SK-N-SH (cell line): Measurements from ENCODE around the gene ELN. TPM values are rescaled to one million over a fixed set of nuclear protein-coding genes. Genes with fewer than 3 reads are reported as not detected.
A peak's percentile ranks its signal among the peaks of the same experiment; 100 is the strongest.

Experiments
- CTCF ChIA-PET: fragments of 300-600, 350-600 bp; formaldehyde crosslinking; extraction: SDS; loops from one replicate; lab custom pipeline; 2021; lab: Yijun Ruan, JAX
- POLR2A ChIA-PET: fragments of 350-600 bp; sonication (Branson Sonifier 250); formaldehyde crosslinking; extraction: SDS; loops from one replicate; lab custom pipeline; 2020; ENCODE audit warnings: antibody characterized with exemption, inconsistent platforms; lab: Yijun Ruan, JAX
- DNase-seq: peaks from one replicate; pipeline ENCODE4 v3.0.0; 2012
- H2AFZ ChIP-seq: fragments of 200-600 bp; sonication (generic); 2 replicates; pipeline ENCODE4 v1.8.1; 2016; ENCODE audit warnings: antibody characterized with exemption, mild to moderate bottlenecking, low read depth
- H3F3A ChIP-seq: fragments of 200-600 bp; sonication (generic); replicated peaks from 2 replicates; pipeline ENCODE3; 2016; ENCODE audit warnings: antibody characterized with exemption, mild to moderate bottlenecking; ENCODE audit not compliant: insufficient read depth
- H3K27ac ChIP-seq, 2 experiments: fragments of 200-500 bp in 1 of 2; fragments of 200-600 bp in 1 of 2; sonication (Bioruptor generic) in 1 of 2; sonication (generic), shearing (Covaris generic) in 1 of 2; 2 replicates each; pipeline versions ENCODE4 v1.5.1 to v1.6.1; 2014 to 2016; ENCODE audit warnings: low read depth in 2 of 2, inconsistent platforms in 1 of 2, low read length in 1 of 2, mild to moderate bottlenecking in 1 of 2, mixed read lengths in 1 of 2
- H3K27me3 ChIP-seq: fragments of 200-600 bp; sonication (generic), shearing (Covaris generic); 2 replicates; pipeline ENCODE4 v1.6.1; 2016; ENCODE audit warnings: mixed run types; ENCODE audit not compliant: insufficient read depth
- H3K36me3 ChIP-seq, 2 experiments: fragments of 200-500 bp in 1 of 2; fragments of 200-600 bp in 1 of 2; sonication (Bioruptor generic) in 1 of 2; sonication (generic) in 1 of 2; replicated peaks in 1 of 2; 2 replicates each; pipeline versions ENCODE3 to v1.5.1; 2014 to 2016; ENCODE audit warnings: low read length in 1 of 2, mild to moderate bottlenecking in 1 of 2; ENCODE audit not compliant: insufficient read depth in 2 of 2, control insufficient read depth in 1 of 2
- H3K4me1 ChIP-seq, 2 experiments: fragments of 200-500 bp in 1 of 2; fragments of 200-600 bp in 1 of 2; sonication (Bioruptor generic) in 1 of 2; sonication (generic), shearing (Covaris generic) in 1 of 2; 2 replicates each; pipeline versions ENCODE4 v1.5.1 to v1.6.1; 2014 to 2016; ENCODE audit warnings: low read depth in 1 of 2, low read length in 1 of 2, mixed run types in 1 of 2; ENCODE audit not compliant: insufficient read depth in 2 of 2, control insufficient read depth in 1 of 2
- H3K4me2 ChIP-seq: fragments of 200-600 bp; sonication (generic), shearing (Covaris generic); 2 replicates; pipeline ENCODE4 v1.6.1; 2017; ENCODE audit warnings: mixed run types
- H3K4me3 ChIP-seq, 2 experiments: fragments of 200-500 bp in 1 of 2; fragments of 200-600 bp in 1 of 2; sonication (Bioruptor generic) in 1 of 2; sonication (generic), shearing (Covaris generic) in 1 of 2; 2 replicates each; pipeline versions ENCODE4 v1.5.1 to v1.8.1; 2014 to 2016; ENCODE audit warnings: low read depth in 2 of 2, inconsistent platforms in 1 of 2, low read length in 1 of 2, mild to moderate bottlenecking in 1 of 2, mixed read lengths in 1 of 2, moderate library complexity in 1 of 2
- H3K79me2 ChIP-seq: fragments of 200-600 bp; sonication (generic); 2 replicates; pipeline ENCODE4 v1.8.1; 2017; ENCODE audit warnings: mild to moderate bottlenecking; ENCODE audit not compliant: insufficient read depth
- H3K9ac ChIP-seq: fragments of 200-600 bp; sonication (generic); 2 replicates; pipeline ENCODE4 v1.6.1; 2017; ENCODE audit warnings: mixed run types
- H3K9me2 ChIP-seq: fragments of 200-600 bp; sonication (generic); 2 replicates; pipeline ENCODE4 v1.6.1; 2017; ENCODE audit warnings: mixed run types
- H3K9me3 ChIP-seq: fragments of 200-600 bp; sonication (generic); 2 replicates; pipeline ENCODE4 v1.6.1; 2017; ENCODE audit warnings: mixed run types, mild to moderate bottlenecking, moderate library complexity
- H4K20me1 ChIP-seq: fragments of 200-600 bp; sonication (generic); 2 replicates; pipeline ENCODE4 v1.6.1; 2017; ENCODE audit warnings: mild to moderate bottlenecking, mixed run types; ENCODE audit not compliant: insufficient read depth
- ELF1 ChIP-seq: IDR thresholded peaks from 2 replicates; pipeline ENCODE4 v1.4.0; 2012
- EZH2phosphoT487 ChIP-seq: fragments of 200-600 bp; sonication (generic); IDR thresholded peaks from 2 replicates; pipeline ENCODE4 v1.6.1; 2017; ENCODE audit warnings: low read depth, mixed run types, mild to moderate bottlenecking, antibody characterized with exemption, moderate library complexity, borderline replicate concordance
- FOSL2 ChIP-seq: IDR thresholded peaks from 2 replicates; pipeline ENCODE4 v1.4.0; 2012; ENCODE audit warnings: low read depth, mild to moderate bottlenecking, moderate library complexity, borderline replicate concordance
- MEF2A ChIP-seq: IDR thresholded peaks from 2 replicates; pipeline ENCODE4 v1.4.0; 2012; ENCODE audit warnings: low read depth, borderline replicate concordance
- MXI1 ChIP-seq: IDR thresholded peaks from 2 replicates; pipeline ENCODE4 v1.6.1; 2012; ENCODE audit warnings: mild to moderate bottlenecking, low read depth, low read length, improper control_type of control experiment
- POLR2AphosphoS5 ChIP-seq: IDR thresholded peaks from 2 replicates; pipeline ENCODE4 v1.6.1; 2012; ENCODE audit warnings: low read depth, low read length
- RCOR1 ChIP-seq: fragments of 150-350 bp; IDR thresholded peaks from 2 replicates; pipeline ENCODE4 v1.6.1; 2017; ENCODE audit warnings: antibody characterized with exemption, low read length
- RXRA ChIP-seq: IDR thresholded peaks from 2 replicates; pipeline ENCODE4 v1.4.0; 2012; ENCODE audit warnings: low read depth, mild to moderate bottlenecking, borderline replicate concordance
- SIN3A ChIP-seq: IDR thresholded peaks from 2 replicates; pipeline ENCODE4 v1.6.1; 2012; ENCODE audit warnings: low read depth, mild to moderate bottlenecking, low read length, moderate library complexity, borderline replicate concordance
- SMC3 ChIP-seq: IDR thresholded peaks from 2 replicates; pipeline ENCODE4 v1.6.1; 2012; ENCODE audit warnings: low read depth, low read length, improper control_type of control experiment
- TAF1 ChIP-seq: IDR thresholded peaks from 2 replicates; pipeline ENCODE4 v1.6.1; 2012; ENCODE audit warnings: low read depth, mild to moderate bottlenecking, low read length, moderate library complexity, borderline replicate concordance
- TEAD4 ChIP-seq: IDR thresholded peaks from 2 replicates; pipeline ENCODE4 v1.4.0; 2012; ENCODE audit warnings: mild to moderate bottlenecking, borderline replicate concordance; ENCODE audit not compliant: insufficient read depth
- WGBS: methylation state at CpG from one replicate; pipeline ENCODE4 v1.1.6; 2017; ENCODE audit warnings: low lambda C conversion rate; 5-methylcytosine and 5-hydroxymethylcytosine counted together
- polyA plus RNA-seq, 3 experiments: library from polyadenylated mRNA; depleted of rRNA; stranded (reverse); fragments of >200 nt; gene quantifications; 2 replicates each; pipeline ENCODE4 v1.2.3, GENCODE V29; 2012
- TF ChIP-seq, protein P1 (sequence below): IDR thresholded peaks from 2 replicates; pipeline ENCODE4 v1.6.1; 2012; ENCODE audit warnings: mild to moderate bottlenecking, low read depth, low read length, moderate library complexity
- TF ChIP-seq, protein P2 (sequence below): IDR thresholded peaks from 2 replicates; pipeline ENCODE4; 2012
- TF ChIP-seq, protein P3 (sequence below): fragments of 150-350 bp; IDR thresholded peaks from 2 replicates; pipeline ENCODE4 v1.6.1; 2016; ENCODE audit warnings: mild to moderate bottlenecking, low read depth, low read length
- TF ChIP-seq, protein P4 (sequence below): IDR thresholded peaks from 2 replicates; pipeline ENCODE4 v1.4.0; 2012; ENCODE audit warnings: low read depth
- TF ChIP-seq, protein P5 (sequence below): IDR thresholded peaks from 2 replicates; pipeline ENCODE4 v1.4.0; 2012; ENCODE audit warnings: low read depth, borderline replicate concordance
- TF ChIP-seq, protein P6 (sequence below): fragments of 150-350 bp; IDR thresholded peaks from 2 replicates; pipeline ENCODE4 v1.6.1; 2017; ENCODE audit warnings: antibody characterized with exemption, low read length, low read depth, borderline replicate concordance

Gene ELN
- polyA plus RNA-seq, 1 of the 3 experiments (the other 2 are of a cell fraction) = 12.5 TPM

DNA sequence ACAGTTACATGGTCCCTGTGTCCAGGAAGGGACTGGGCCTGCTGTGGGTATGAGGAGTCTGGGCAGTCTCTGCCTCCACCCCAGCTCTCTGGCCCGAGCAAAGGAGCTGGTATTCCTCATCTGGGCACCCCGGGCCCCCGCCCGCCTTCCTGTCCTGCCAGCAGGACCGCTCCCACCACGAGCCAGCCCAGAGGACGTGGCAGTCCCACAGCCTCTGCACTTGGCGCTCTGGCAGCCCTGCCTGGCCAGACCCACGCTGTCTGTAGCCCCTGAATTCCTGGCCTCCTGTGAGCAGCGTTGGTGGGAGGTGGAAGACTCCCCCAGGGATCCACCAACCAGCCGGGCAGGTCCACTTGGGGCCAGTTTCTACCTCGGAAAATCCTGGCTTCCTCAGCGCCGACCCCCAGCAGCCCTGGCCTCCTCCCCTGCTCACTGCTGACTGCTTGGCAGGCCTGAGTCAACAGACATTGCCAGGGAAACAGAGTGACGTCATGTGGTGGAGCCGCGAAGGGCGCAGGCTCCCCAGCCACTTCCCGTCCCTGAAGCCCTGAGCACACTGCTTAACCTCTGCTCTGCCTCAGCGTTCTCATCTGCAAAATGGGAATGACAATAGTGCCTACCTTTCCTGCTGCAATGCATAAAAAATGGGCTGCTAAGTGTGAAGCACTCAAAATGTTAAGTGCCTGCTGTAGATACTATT, 34.0 kb downstream of the ELN start:
- Histone ChIP-seq H3K27ac (peak overlapping the region in 1 of 2 experiments; percentile 87; a peak in 2 of 4 replicates), H3K4me2 (peak overlapping the region; percentile 74), H3K9ac (peak overlapping the region; percentile 75), H3K9me3 (no peaks in the 10 kb centered on the region), H4K20me1 (no peaks in the 10 kb centered on the region), H3K4me1 (no peaks in the 10 kb centered on the region), H2AFZ (peak overlapping the region; percentile 61; the same call in 1 of the 2 replicates), H3K9me2 (no peaks in the 10 kb centered on the region), H3K4me3 (0 out of 4 replicates have a peak overlapping the region, but pooled peaks of 1 of the 2 experiments have one; percentile 5), H3F3A (no peaks in the 10 kb centered on the region), H3K27me3 (no peaks in the 10 kb centered on the region), H3K79me2 (no peaks in the 10 kb centered on the region), H3K36me3 (no peaks in the 10 kb centered on the region)
- TF ChIP-seq SIN3A (0 out of 2 replicates have a peak, but pooled peaks have one; percentile 22), ELF1 (peak; percentile 54), MXI1 (0 out of 2 replicates have a peak, but pooled peaks have one; percentile 13), SMC3 (0 out of 2 replicates have a peak, but pooled peaks have one; percentile 4), RXRA (no peak), TEAD4 (no peak), FOSL2 (peak; percentile 42; the same call in 1 of the 2 replicates), TAF1 (peak; percentile 25; the same call in 1 of the 2 replicates), RCOR1 (no peak; the same call in 1 of the 2 replicates), POLR2AphosphoS5 (peak; percentile 64; the same call in 1 of the 2 replicates), MEF2A (no peak), EZH2phosphoT487 (no peak)
- TF ChIP-seq, protein P1, sequence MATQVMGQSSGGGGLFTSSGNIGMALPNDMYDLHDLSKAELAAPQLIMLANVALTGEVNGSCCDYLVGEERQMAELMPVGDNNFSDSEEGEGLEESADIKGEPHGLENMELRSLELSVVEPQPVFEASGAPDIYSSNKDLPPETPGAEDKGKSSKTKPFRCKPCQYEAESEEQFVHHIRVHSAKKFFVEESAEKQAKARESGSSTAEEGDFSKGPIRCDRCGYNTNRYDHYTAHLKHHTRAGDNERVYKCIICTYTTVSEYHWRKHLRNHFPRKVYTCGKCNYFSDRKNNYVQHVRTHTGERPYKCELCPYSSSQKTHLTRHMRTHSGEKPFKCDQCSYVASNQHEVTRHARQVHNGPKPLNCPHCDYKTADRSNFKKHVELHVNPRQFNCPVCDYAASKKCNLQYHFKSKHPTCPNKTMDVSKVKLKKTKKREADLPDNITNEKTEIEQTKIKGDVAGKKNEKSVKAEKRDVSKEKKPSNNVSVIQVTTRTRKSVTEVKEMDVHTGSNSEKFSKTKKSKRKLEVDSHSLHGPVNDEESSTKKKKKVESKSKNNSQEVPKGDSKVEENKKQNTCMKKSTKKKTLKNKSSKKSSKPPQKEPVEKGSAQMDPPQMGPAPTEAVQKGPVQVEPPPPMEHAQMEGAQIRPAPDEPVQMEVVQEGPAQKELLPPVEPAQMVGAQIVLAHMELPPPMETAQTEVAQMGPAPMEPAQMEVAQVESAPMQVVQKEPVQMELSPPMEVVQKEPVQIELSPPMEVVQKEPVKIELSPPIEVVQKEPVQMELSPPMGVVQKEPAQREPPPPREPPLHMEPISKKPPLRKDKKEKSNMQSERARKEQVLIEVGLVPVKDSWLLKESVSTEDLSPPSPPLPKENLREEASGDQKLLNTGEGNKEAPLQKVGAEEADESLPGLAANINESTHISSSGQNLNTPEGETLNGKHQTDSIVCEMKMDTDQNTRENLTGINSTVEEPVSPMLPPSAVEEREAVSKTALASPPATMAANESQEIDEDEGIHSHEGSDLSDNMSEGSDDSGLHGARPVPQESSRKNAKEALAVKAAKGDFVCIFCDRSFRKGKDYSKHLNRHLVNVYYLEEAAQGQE = no peak
- TF ChIP-seq, protein P2, sequence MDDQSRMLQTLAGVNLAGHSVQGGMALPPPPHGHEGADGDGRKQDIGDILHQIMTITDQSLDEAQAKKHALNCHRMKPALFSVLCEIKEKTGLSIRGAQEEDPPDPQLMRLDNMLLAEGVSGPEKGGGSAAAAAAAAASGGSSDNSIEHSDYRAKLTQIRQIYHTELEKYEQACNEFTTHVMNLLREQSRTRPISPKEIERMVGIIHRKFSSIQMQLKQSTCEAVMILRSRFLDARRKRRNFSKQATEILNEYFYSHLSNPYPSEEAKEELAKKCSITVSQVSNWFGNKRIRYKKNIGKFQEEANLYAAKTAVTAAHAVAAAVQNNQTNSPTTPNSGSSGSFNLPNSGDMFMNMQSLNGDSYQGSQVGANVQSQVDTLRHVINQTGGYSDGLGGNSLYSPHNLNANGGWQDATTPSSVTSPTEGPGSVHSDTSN = peak; percentile 3; the same call in 1 of the 2 replicates
- TF ChIP-seq, protein P3, sequence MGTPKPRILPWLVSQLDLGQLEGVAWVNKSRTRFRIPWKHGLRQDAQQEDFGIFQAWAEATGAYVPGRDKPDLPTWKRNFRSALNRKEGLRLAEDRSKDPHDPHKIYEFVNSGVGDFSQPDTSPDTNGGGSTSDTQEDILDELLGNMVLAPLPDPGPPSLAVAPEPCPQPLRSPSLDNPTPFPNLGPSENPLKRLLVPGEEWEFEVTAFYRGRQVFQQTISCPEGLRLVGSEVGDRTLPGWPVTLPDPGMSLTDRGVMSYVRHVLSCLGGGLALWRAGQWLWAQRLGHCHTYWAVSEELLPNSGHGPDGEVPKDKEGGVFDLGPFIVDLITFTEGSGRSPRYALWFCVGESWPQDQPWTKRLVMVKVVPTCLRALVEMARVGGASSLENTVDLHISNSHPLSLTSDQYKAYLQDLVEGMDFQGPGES = no peak
- TF ChIP-seq, protein P4, sequence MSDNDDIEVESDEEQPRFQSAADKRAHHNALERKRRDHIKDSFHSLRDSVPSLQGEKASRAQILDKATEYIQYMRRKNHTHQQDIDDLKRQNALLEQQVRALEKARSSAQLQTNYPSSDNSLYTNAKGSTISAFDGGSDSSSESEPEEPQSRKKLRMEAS = peak; percentile 47
- TF ChIP-seq, protein P5, sequence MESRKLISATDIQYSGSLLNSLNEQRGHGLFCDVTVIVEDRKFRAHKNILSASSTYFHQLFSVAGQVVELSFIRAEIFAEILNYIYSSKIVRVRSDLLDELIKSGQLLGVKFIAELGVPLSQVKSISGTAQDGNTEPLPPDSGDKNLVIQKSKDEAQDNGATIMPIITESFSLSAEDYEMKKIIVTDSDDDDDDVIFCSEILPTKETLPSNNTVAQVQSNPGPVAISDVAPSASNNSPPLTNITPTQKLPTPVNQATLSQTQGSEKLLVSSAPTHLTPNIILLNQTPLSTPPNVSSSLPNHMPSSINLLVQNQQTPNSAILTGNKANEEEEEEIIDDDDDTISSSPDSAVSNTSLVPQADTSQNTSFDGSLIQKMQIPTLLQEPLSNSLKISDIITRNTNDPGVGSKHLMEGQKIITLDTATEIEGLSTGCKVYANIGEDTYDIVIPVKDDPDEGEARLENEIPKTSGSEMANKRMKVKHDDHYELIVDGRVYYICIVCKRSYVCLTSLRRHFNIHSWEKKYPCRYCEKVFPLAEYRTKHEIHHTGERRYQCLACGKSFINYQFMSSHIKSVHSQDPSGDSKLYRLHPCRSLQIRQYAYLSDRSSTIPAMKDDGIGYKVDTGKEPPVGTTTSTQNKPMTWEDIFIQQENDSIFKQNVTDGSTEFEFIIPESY = no peak
- TF ChIP-seq, protein P6, sequence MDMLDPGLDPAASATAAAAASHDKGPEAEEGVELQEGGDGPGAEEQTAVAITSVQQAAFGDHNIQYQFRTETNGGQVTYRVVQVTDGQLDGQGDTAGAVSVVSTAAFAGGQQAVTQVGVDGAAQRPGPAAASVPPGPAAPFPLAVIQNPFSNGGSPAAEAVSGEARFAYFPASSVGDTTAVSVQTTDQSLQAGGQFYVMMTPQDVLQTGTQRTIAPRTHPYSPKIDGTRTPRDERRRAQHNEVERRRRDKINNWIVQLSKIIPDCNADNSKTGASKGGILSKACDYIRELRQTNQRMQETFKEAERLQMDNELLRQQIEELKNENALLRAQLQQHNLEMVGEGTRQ = no peak
- WGBS = 34% methylated on average over 13 of the region's 20 CpGs
- peak; percentile 79 for DNase-seq
- CTCF ChIA-PET = interaction anchor here (1.2 to 3.2 kb wide), 3 partner anchors 10 to 144 kb away, joined by 3 to 12 read pairs (median 5); partner anchors contain the start of gene ELN
- POLR2A ChIA-PET = no interaction called here
